ENCODE data around the gene MED27. TPM values are rescaled to one million over a fixed set of nuclear protein-coding genes. Genes with fewer than 3 reads are reported as not detected.

MED27 gene
- total RNA-seq, 1 donor from 2014 or later = 24.1 TPM

DNA sequence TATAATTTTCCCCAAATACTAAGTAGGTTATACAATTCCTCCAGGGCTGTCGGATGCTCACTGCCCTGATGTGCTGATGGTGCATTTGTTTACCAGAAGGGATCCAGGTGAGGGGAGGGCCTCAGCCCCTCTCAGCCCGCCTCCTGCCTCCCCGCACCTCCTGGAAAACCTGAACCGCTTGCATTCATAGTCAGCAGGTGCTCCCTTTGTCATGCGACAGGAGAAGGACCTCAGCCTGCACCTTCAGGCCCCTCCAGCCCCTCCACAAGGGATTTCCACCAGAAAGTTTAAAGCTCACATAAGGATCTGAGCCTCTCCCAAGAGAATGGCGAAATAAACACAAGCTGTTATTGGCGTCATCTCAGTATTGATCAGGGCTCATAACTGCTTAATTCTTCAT is 45.7 kb upstream of the MED27 start:
- H3K27me3 Mint-ChIP-seq (ENCODE audit: unreplicated experiment) = peaks cover 90% of the 10 kb centered on the region
- no peak for TF ChIP-seq CTCF (IDR thresholded peaks at IDR 0.05)
- H3K4me1 Mint-ChIP-seq (ENCODE audit: unreplicated experiment) = no peaks in the 10 kb centered on the region
- no peaks in the 10 kb centered on the region for H3K9me3 Mint-ChIP-seq (ENCODE audit: unreplicated experiment)
- no peak for DNase-seq (ENCODE audit: extremely low spot score, unreplicated experiment)
- H3K4me3 Mint-ChIP-seq (ENCODE audit: unreplicated experiment) = no peak overlapping the region
- no peak overlapping the region for H3K27ac Mint-ChIP-seq (ENCODE audit: unreplicated experiment)
- H3K36me3 Mint-ChIP-seq (ENCODE audit: unreplicated experiment) = no peaks in the 10 kb centered on the region

- no peak overlapping the region for H3K27ac Mint-ChIP-seq (ENCODE audit: unreplicated experiment)
- H3K36me3 Mint-ChIP-seq (ENCODE audit: unreplicated experiment) = no peaks in the 10 kb centered on the region
- peaks cover 88% of the 10 kb centered on the region for H3K27me3 Mint-ChIP-seq (ENCODE audit: unreplicated experiment)
Measured at GRCh38 chr9:132124800-132125199, 45.1 kb upstream of the MED27 start.

DNA sequence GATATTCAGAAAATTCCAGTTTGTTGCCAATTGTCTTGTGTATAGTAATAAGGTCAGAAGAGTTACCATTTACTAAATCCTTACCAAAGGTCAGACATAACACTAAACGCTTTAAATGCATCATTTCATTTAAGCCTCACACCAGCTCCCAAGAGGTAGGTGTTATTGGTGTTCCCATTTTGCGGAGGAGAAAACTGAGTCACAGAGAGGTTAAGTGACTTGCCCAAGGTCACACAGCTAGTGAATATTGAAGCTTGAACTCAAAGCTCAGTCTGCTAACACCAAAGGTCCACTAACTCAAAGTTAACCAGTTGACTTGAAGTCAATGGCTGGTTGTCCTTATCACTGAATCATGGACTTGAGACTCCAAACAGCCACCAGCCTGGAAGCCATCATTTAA is 41.4 kb upstream of the MED27 start:
- Mint-ChIP-seq H3K27me3 (ENCODE audit: unreplicated experiment) (peaks cover 77% of the 10 kb centered on the region), H3K4me3 (ENCODE audit: unreplicated experiment) (no peak overlapping the region), H3K9me3 (ENCODE audit: unreplicated experiment) (no peaks in the 10 kb centered on the region), H3K27ac (ENCODE audit: unreplicated experiment) (no peak overlapping the region), H3K4me1 (ENCODE audit: unreplicated experiment) (no peaks in the 10 kb centered on the region), H3K36me3 (ENCODE audit: unreplicated experiment) (no peaks in the 10 kb centered on the region)
- no peak for TF ChIP-seq CTCF (IDR thresholded peaks at IDR 0.05)
- DNase-seq (ENCODE audit: extremely low spot score, unreplicated experiment) = no peak

More at GRCh38 chr9:132124800-132125199, 45.1 kb upstream of the MED27 start:
- no peak for DNase-seq (ENCODE audit: extremely low spot score, unreplicated experiment)
- H3K9me3 Mint-ChIP-seq (ENCODE audit: unreplicated experiment) = no peaks in the 10 kb centered on the region
- TF ChIP-seq CTCF (IDR thresholded peaks at IDR 0.05) = no peak
- no peak overlapping the region for H3K4me3 Mint-ChIP-seq (ENCODE audit: unreplicated experiment)
- H3K4me1 Mint-ChIP-seq (ENCODE audit: unreplicated experiment) = no peaks in the 10 kb centered on the region

GRCh38 chr9:132117694-132118093 is 38.0 kb upstream of the MED27 start:
- Mint-ChIP-seq H3K27me3 (ENCODE audit: unreplicated experiment) (peaks cover 57% of the 10 kb centered on the region), H3K9me3 (ENCODE audit: unreplicated experiment) (no peaks in the 10 kb centered on the region), H3K4me3 (ENCODE audit: unreplicated experiment) (no peak overlapping the region), H3K36me3 (ENCODE audit: unreplicated experiment) (no peaks in the 10 kb centered on the region), H3K27ac (ENCODE audit: unreplicated experiment) (no peak overlapping the region), H3K4me1 (ENCODE audit: unreplicated experiment) (no peaks in the 10 kb centered on the region)
- DNase-seq (ENCODE audit: extremely low spot score, unreplicated experiment) = no peak
- no peak for TF ChIP-seq CTCF (IDR thresholded peaks at IDR 0.05)

DNA sequence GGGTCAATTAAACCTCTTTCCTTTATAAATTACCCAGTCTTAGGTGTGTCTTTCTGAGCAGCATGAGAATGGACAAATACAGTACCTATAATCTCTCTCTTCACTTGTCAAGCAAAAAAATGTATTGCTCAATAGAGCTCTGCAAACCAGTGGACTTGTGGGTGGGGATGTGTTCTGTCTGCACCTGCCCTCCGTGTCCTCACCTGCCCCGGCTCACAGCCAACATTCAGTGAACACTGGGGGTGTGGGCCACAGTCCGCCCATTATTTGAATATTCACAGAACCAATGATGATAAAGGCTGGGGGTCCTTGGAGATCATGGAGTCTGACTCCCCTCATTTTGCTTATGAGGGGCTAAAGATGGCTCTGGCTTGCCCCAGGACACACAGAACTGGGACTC is 36.9 kb upstream of the MED27 start:
- H3K4me3 Mint-ChIP-seq (ENCODE audit: unreplicated experiment) = no peak overlapping the region
- no peak for DNase-seq (ENCODE audit: extremely low spot score, unreplicated experiment)
- H3K9me3 Mint-ChIP-seq (ENCODE audit: unreplicated experiment) = no peaks in the 10 kb centered on the region
- no peak for TF ChIP-seq CTCF (IDR thresholded peaks at IDR 0.05)
- H3K27me3 Mint-ChIP-seq (ENCODE audit: unreplicated experiment) = peaks cover 51% of the 10 kb centered on the region
- H3K4me1 Mint-ChIP-seq (ENCODE audit: unreplicated experiment) = no peaks in the 10 kb centered on the region
- H3K36me3 Mint-ChIP-seq (ENCODE audit: unreplicated experiment) = no peaks in the 10 kb centered on the region
- no peak overlapping the region for H3K27ac Mint-ChIP-seq (ENCODE audit: unreplicated experiment)

Measured in osteocyte (in vitro differentiated cells).